ENCODE results near the gene NTNG1.
"Not testable (repeated sequence)": the region's sequence is repeated elsewhere in the genome, so short reads cannot be mapped to it uniquely, and the experiment has no call there.

The NTNG1 gene

DNA sequence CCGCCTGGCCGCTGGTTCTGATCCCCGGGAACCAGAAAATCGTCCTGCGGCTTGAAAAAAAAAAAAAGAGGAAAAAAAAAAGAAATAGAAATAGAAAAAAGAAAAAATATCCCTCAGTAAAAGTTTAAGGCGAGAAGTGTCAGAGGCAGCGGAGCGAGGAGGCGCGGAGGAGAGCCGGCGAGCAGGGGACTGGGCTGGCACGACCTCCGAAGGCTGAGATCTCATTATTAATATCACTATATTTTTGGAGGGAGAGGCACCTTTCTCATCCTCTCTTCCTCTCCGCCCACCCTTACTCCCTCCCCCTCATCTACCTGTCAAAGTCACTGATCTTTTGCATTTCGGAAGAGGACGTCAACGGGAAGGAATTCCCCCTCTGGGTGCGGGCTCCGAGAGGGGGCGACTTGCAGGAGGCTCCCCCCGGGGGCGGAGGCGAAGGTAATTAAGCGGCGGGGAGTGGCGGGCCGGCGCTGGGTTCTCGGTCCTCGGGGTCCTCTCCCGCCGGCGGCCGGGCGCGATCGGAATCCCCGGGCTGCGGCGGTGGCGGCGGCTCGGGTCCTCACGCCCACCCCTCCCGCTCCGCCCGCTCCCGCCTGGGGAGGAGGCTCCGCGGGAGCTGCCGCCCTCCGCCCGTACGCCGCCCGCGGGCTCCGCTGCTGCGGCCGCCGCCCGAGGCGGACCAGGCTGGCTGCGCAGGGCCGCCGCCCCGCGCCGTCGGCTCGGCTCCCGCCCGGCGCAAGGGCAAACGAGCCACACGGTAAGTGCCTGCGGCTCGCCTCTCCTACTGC lies at the start of gene NTNG1:
Gene NTNG1, plus strand, starts transcription at position 337 of the 788 bp plus-strand sequence.
- TF ChIP-seq Cebpa-rat (IDR thresholded peaks at IDR 0.05) = no peak
- H3K27me3 ChIP-seq = peaks cover 41 to 52% (median 46%) of the 10 kb centered on the region in 11 experiments
- H3K9ac ChIP-seq = peak within 1 kb of the TSS in 9 of 11 experiments; percentile 41 to 67 (median 52); a peak in 15 of 22 replicates
- H4K20me1 ChIP-seq = peaks cover 0 to 19% (median 3%) of the 10 kb centered on the region in 11 experiments; a peak in 4 of 22 replicates
- peak within 1 kb of the TSS; percentile 96 to 100 (median 99) for H3K4me2 ChIP-seq
- H3K4me3 ChIP-seq = peak within 1 kb of the TSS; percentile 63 to 76 (median 66)
- peaks cover 0 to 17% (median 13%) of the 10 kb centered on the region in 10 experiments; a peak in 14 of 20 replicates for H3K4me1 ChIP-seq
- H3K36me3 ChIP-seq = no peaks in the 10 kb centered on the region
- H3K9me3 ChIP-seq (replicated peaks in 1 of 11) = no peaks in the 10 kb centered on the region
- H3K27ac ChIP-seq = no peak within 1 kb of the TSS

DNA sequence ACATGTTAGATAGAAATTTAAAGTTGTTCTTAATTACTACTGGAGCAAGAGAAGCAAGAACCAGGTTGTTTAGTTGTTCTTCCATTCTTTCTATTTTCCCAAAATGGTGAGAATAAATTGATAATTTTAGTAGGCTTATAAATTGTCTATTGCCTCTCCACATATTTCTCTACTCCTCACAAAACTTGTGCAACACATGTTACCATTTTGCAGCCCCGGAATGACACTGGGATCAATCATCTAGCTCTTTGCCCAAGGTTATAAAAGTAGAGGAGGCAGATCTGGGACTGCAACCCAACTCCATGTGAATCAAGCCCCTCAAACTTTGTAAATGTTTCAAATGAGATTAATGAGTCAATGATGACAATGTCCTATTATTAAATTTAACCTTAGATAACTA lies 49.4 kb upstream of the NTNG1 start:
- H3K4me1 ChIP-seq = no peaks in the 10 kb centered on the region
- H3K27me3 ChIP-seq = no peaks in the 10 kb centered on the region
- no peaks in the 10 kb centered on the region for H4K20me1 ChIP-seq
- H3K9me3 ChIP-seq (replicated peaks in 1 of 11) = peaks cover 0 to 4% (median 0%) of the 10 kb centered on the region in 11 experiments; a peak in 1 of 22 replicates
- H3K27ac ChIP-seq = no peak overlapping the region
- no peaks in the 10 kb centered on the region for H3K36me3 ChIP-seq
- no peak overlapping the region for H3K9ac ChIP-seq
- TF ChIP-seq Cebpa-rat (IDR thresholded peaks at IDR 0.05) = peak in 4 of 11 experiments; percentile 29 to 62 (median 56); a peak in 5 of 22 replicates
- H3K4me2 ChIP-seq = no peak overlapping the region
- H3K4me3 ChIP-seq = no peak overlapping the region

DNA sequence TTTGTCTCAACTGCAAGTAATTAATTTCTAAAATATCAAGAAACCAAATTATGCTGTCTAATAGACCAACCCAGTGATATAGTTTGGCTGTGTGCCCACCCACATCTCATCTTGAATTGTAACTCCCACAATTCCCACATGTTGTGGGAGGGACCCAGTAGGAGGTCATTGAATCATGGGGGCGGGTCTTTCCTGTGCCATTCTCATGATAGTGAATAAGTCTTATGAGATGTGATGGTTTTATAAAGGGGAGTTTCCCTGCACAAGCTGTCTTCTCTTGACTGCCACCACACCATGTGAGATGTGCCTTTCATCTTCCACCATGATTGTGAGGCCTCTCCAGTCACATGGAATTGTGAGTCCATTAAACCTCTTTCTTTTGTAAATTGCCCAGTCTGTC lies 47.4 kb upstream of the NTNG1 start:
- H3K4me1 ChIP-seq; H3K27ac ChIP-seq; H4K20me1 ChIP-seq; H3K27me3 ChIP-seq; H3K9ac ChIP-seq; H3K4me2 ChIP-seq; H3K36me3 ChIP-seq; H3K4me3 ChIP-seq; H3K9me3 ChIP-seq (replicated peaks in 1 of 11): not testable (repeated sequence)

- H3K9me3 ChIP-seq (replicated peaks in 1 of 11) = 0 out of 22 replicates have a peak, but pooled peaks cover 0 to 4% (median 0%) of the 10 kb centered on the region in 11 experiments
- H3K27me3 ChIP-seq = no peaks in the 10 kb centered on the region
- TF ChIP-seq Cebpa-rat (IDR thresholded peaks at IDR 0.05) = no peak
- no peaks in the 10 kb centered on the region for H3K36me3 ChIP-seq
- H4K20me1 ChIP-seq = no peaks in the 10 kb centered on the region
- H3K4me2 ChIP-seq = no peak overlapping the region
- H3K9ac ChIP-seq = no peak overlapping the region
- H3K4me1 ChIP-seq = no peaks in the 10 kb centered on the region
- H3K4me3 ChIP-seq = no peak overlapping the region
- no peak overlapping the region for H3K27ac ChIP-seq
Measured at GRCh38 chr1:107095647-107096046, 45.2 kb upstream of the NTNG1 start.

GRCh38 chr1:107096690-107097089 lies 44.1 kb upstream of the NTNG1 start:
- Histone ChIP-seq H3K4me1 (no peaks in the 10 kb centered on the region), H3K9ac (no peak overlapping the region), H4K20me1 (no peaks in the 10 kb centered on the region), H3K4me3 (no peak overlapping the region), H3K4me2 (no peak overlapping the region), H3K36me3 (no peaks in the 10 kb centered on the region), H3K27ac (no peak overlapping the region), H3K27me3 (no peaks in the 10 kb centered on the region), H3K9me3 (replicated peaks in 1 of 11) (0 out of 22 replicates have a peak, but pooled peaks cover 0 to 4% (median 0%) of the 10 kb centered on the region in 11 experiments)
- no peak for TF ChIP-seq Cebpa-rat (IDR thresholded peaks at IDR 0.05)

DNA sequence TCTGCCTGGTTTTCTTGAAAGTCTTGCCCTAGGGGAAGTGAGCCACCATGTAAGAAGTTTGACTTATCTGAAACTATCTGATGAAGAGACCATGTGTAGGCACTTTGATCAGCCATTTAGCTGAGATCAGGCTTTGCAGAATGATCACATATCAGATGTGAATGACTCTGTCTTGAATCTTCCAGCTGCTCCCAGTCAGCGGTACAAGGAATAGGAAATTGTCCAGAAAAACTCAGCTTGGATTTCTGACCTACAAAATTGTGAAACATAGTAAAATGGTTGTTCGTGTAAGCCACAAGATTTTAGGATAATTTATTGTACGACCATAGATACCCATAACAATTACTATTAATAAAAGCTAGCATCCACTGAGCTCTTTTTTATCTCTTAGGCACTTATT lies 41.9 kb upstream of the NTNG1 start:
- Histone ChIP-seq H3K4me2 (no peak overlapping the region), H3K27me3 (no peaks in the 10 kb centered on the region), H3K4me3 (no peak overlapping the region), H4K20me1 (no peaks in the 10 kb centered on the region), H3K9me3 (replicated peaks in 1 of 11) (0 out of 22 replicates have a peak, but pooled peaks cover 0 to 4% (median 0%) of the 10 kb centered on the region in 11 experiments), H3K9ac (no peak overlapping the region), H3K27ac (no peak overlapping the region), H3K4me1 (no peaks in the 10 kb centered on the region), H3K36me3 (no peaks in the 10 kb centered on the region)
- no peak for TF ChIP-seq Cebpa-rat (IDR thresholded peaks at IDR 0.05)

DNA sequence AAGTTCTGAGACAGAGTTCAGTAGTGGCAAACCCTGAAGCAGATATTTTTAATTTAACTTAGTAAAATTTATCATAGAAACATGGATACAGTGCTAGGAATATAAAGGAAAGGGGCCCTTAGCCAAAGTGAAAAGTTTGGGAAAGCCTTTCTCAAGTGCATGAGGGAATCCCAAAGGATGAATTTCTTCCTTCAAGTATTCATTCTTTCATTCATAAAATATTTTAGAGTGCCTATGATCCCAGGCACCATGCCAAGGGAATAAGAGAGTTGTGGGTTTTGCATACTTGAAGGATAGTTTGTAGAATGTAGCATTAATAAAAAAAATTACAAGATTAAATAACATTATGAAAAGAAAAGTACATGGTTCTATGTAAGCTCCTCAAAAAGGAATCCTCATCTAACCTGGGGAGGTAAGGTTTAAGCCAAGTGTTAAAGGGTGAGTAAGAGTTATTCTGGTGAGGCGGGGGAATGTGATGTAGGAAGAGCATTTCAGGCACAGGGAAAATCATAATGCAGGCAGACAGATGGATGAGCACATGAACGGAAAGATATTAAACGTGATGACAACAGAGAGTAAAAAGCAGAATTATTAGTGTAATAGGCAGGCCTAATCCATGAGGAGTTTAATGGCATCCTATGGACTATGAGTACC lies 40.4 kb upstream of the NTNG1 start:
- no peak for TF ChIP-seq Cebpa-rat (IDR thresholded peaks at IDR 0.05)
- Histone ChIP-seq H4K20me1 (no peaks in the 10 kb centered on the region), H3K9ac (no peak overlapping the region), H3K9me3 (replicated peaks in 1 of 11) (0 out of 22 replicates have a peak, but pooled peaks cover 0 to 4% (median 0%) of the 10 kb centered on the region in 11 experiments), H3K4me3 (no peak overlapping the region), H3K27ac (no peak overlapping the region), H3K27me3 (no peaks in the 10 kb centered on the region), H3K4me2 (no peak overlapping the region), H3K4me1 (no peaks in the 10 kb centered on the region), H3K36me3 (no peaks in the 10 kb centered on the region)

- H3K36me3 ChIP-seq = no peaks in the 10 kb centered on the region
- H3K4me2 ChIP-seq = no peak overlapping the region
- H3K4me1 ChIP-seq = no peaks in the 10 kb centered on the region
- no peak overlapping the region for H3K27ac ChIP-seq
- no peak for TF ChIP-seq Cebpa-rat (IDR thresholded peaks at IDR 0.05)
- no peaks in the 10 kb centered on the region for H4K20me1 ChIP-seq
- H3K4me3 ChIP-seq = no peak overlapping the region
- H3K27me3 ChIP-seq = no peaks in the 10 kb centered on the region
- no peak overlapping the region for H3K9ac ChIP-seq
- no peaks in the 10 kb centered on the region for H3K9me3 ChIP-seq (replicated peaks in 1 of 11)
Measured at GRCh38 chr1:107105914-107106313, 34.9 kb upstream of the NTNG1 start.

GRCh38 chr1:107110326-107110725 lies 30.5 kb upstream of the NTNG1 start:
- Histone ChIP-seq H3K4me1 (no peaks in the 10 kb centered on the region), H3K9ac (no peak overlapping the region), H3K9me3 (replicated peaks in 1 of 11) (no peaks in the 10 kb centered on the region), H4K20me1 (no peaks in the 10 kb centered on the region), H3K27ac (no peak overlapping the region), H3K4me2 (no peak overlapping the region), H3K36me3 (no peaks in the 10 kb centered on the region), H3K4me3 (no peak overlapping the region), H3K27me3 (no peaks in the 10 kb centered on the region)
- TF ChIP-seq Cebpa-rat (IDR thresholded peaks at IDR 0.05) = no peak

Data from BLaER1 treated with 17β-estradiol and CSF1 and Interleukin-3, amounts not matched to agents 10 nM and 100 nM (cell line).